D721Med (cell line): Measurements from ENCODE around the gene CRACR2B.

Experiments used
- DNase-seq: peaks from one replicate; pipeline ENCODE4 v3.0.0; 2011; ENCODE audit warnings: low spot score; ENCODE audit not compliant: insufficient read length
- FAIRE-seq: peaks from 2 replicates; lab custom pipeline; 2011; peaks lifted over from hg19 to GRCh38; lab: Jason Lieb, UNC
- CTCF ChIP-seq: IDR thresholded peaks from 2 replicates; pipeline ENCODE4 v1.5.1; 2012; ENCODE audit warnings: mild to moderate bottlenecking, control low read depth; ENCODE audit not compliant: insufficient read depth; ENCODE audit errors: missing control alignments

The CRACR2B gene

GRCh38 chr11:808427-809286 is 19.1 kb upstream of the CRACR2B start:
- TF ChIP-seq CTCF: no peak
- FAIRE-seq (no peak), DNase-seq (no peak)

- DNase-seq (peak; percentile 88), FAIRE-seq (no peak)
- no peak for TF ChIP-seq CTCF
These were observed 18.3 kb upstream of the CRACR2B start, which contains the start of gene RPLP2 for GRCh38 chr11:809287-810039. Gene RPLP2 (plus strand): TSS chr11:809967. CDS start chr11:810235, 268 bp downstream.

- FAIRE-seq (no peak), DNase-seq (no peak)
- TF ChIP-seq CTCF: no peak
These were observed 17.6 kb upstream of the CRACR2B start for GRCh38 chr11:810040-810567.

- DNase-seq (no peak), FAIRE-seq (no peak)
- TF ChIP-seq CTCF: no peak
These were observed 16.1 kb upstream of the CRACR2B start for GRCh38 chr11:811446-812245.

- TF ChIP-seq CTCF: no peak
- DNase-seq (no peak), FAIRE-seq (no peak)
These were observed 15.3 kb upstream of the CRACR2B start for GRCh38 chr11:812390-812789.

GRCh38 chr11:813072-813455 is 14.7 kb upstream of the CRACR2B start:
- FAIRE-seq (no peak), DNase-seq (no peak)
- TF ChIP-seq CTCF: no peak
